PC-9 (cell line): ENCODE measurements around the gene CTIF. TPM values are rescaled to one million over a fixed set of nuclear protein-coding genes. Genes with fewer than 3 reads are reported as not detected.

ENCODE experiments used
- BruUV-seq: library from RNA; stranded (reverse); fragments of 400-500 nt; replicated peaks from 2 replicates; lab custom pipeline; 2021; lab: Mats Ljungman, UMichigan
- CTCF ChIA-PET: fragments of 300-600 bp; sonication (Branson Sonifier 250); formaldehyde crosslinking; loops from one replicate; lab custom pipeline; 2022; ENCODE audit warnings: antibody characterized with exemption; lab: Charles Lee
- POLR2A ChIA-PET: fragments of 300-600 bp; sonication (Branson Sonifier 250); formaldehyde crosslinking; loops from one replicate; lab custom pipeline; 2022; ENCODE audit warnings: antibody characterized with exemption; ENCODE audit not compliant: unreplicated experiment; lab: Charles Lee
- DNase-seq, 2 experiments: peaks; one replicate each; pipeline versions ENCODE4 v3.0.0 to v3.0.0-alpha.2; 2015 to 2022; ENCODE audit warnings: mixed read lengths in 1 of 2
- H2AFZ ChIP-seq: fragments of 200-600 bp; sonication (generic); 2 replicates; pipeline ENCODE4 v1.8.1; 2017; ENCODE audit warnings: antibody characterized with exemption
- H3F3A ChIP-seq: fragments of 200-600 bp; sonication (generic); 2 replicates; pipeline ENCODE4 v1.8.1; 2017; ENCODE audit warnings: antibody characterized with exemption, mild to moderate bottlenecking, low read depth; ENCODE audit not compliant: insufficient read depth
- H3K27ac ChIP-seq: fragments of 200-600 bp; sonication (generic); 2 replicates; pipeline ENCODE4 v1.6.1; 2016; ENCODE audit warnings: mixed run types
- H3K27me3 ChIP-seq: fragments of 200-600 bp; sonication (generic); 2 replicates; pipeline ENCODE4 v1.6.1; 2016; ENCODE audit warnings: low read depth, mixed run types; ENCODE audit not compliant: insufficient read depth
- H3K36me3 ChIP-seq: fragments of 200-600 bp; sonication (generic); 2 replicates; pipeline ENCODE4 v1.6.1; 2016; ENCODE audit warnings: low read depth, mixed run types
- H3K4me1 ChIP-seq: fragments of 200-600 bp; sonication (generic); replicated peaks from 2 replicates; pipeline ENCODE4 v1.6.1; 2016; ENCODE audit warnings: mixed run types; ENCODE audit not compliant: insufficient read depth
- H3K4me2 ChIP-seq: fragments of 200-600 bp; sonication (generic); 2 replicates; pipeline ENCODE4 v1.6.1; 2017; ENCODE audit warnings: mixed run types
- H3K4me3 ChIP-seq: fragments of 200-600 bp; sonication (generic); 2 replicates; pipeline ENCODE4 v1.6.1; 2016; ENCODE audit warnings: mixed run types
- H3K79me2 ChIP-seq: fragments of 200-600 bp; sonication (generic); 2 replicates; pipeline ENCODE4 v1.6.1; 2017; ENCODE audit warnings: low read depth, mixed run types
- H3K9me2 ChIP-seq: fragments of 200-600 bp; sonication (generic); 2 replicates; pipeline ENCODE4 v1.8.1; 2017; ENCODE audit warnings: mild to moderate bottlenecking; ENCODE audit not compliant: insufficient read depth
- H3K9me3 ChIP-seq: fragments of 200-600 bp; sonication (generic); 2 replicates; pipeline ENCODE4 v1.8.1; 2016; ENCODE audit warnings: low read depth; ENCODE audit not compliant: insufficient read depth
- H4K20me1 ChIP-seq: fragments of 200-600 bp; sonication (generic); 2 replicates; pipeline ENCODE4 v1.8.1; 2017; ENCODE audit not compliant: insufficient read depth
- CTCF ChIP-seq: fragments of 200-600 bp; sonication (generic); conservative IDR thresholded peaks from 2 replicates; pipeline ENCODE4 v1.6.1; 2017; ENCODE audit warnings: mixed run types, antibody characterized with exemption, mild to moderate bottlenecking, moderate library complexity
- EZH2 ChIP-seq: fragments of 200-600 bp; sonication (generic); IDR thresholded peaks from 2 replicates; pipeline ENCODE4 v1.8.0; 2017; ENCODE audit warnings: antibody characterized with exemption, low read depth
- intact Hi-C: fragments of 100-400 bp; cut with micrococcal nuclease; formaldehyde crosslinking; loops from one replicate; pipeline ENCODE4 v1.10.0; 2022; ENCODE audit not compliant: unreplicated experiment
- total RNA-seq: library from RNA; stranded (reverse); gene quantifications from 2 replicates; pipeline ENCODE4 v1.2.3, GENCODE V29; 2021

Gene CTIF
- total RNA-seq, 1 experiment from 2014 or later, result 26.2 TPM

GRCh38 chr18:48792141-48792540 is 253.3 kb downstream of the CTIF start:
- Histone ChIP-seq H3K27me3 (no peaks in the 10 kb centered on the region), H3K9me3 (no peaks in the 10 kb centered on the region), H3K4me1 (no peaks in the 10 kb centered on the region), H3K27ac (no peak overlapping the region), H2AFZ (no peak overlapping the region), H3K36me3 (no peaks in the 10 kb centered on the region), H3K4me2 (no peak overlapping the region), H4K20me1 (no peaks in the 10 kb centered on the region), H3K79me2 (no peaks in the 10 kb centered on the region), H3K4me3 (no peak overlapping the region), H3F3A (no peaks in the 10 kb centered on the region), H3K9me2 (no peaks in the 10 kb centered on the region)
- DNase-seq, result no peak
- intact Hi-C loops, result no loop called here
- BruUV-seq, result no TSS peak
- ChIA-PET CTCF (no interaction called here), POLR2A (no interaction called here)
- TF ChIP-seq EZH2, result no peak
- no peak for TF ChIP-seq CTCF

DNA sequence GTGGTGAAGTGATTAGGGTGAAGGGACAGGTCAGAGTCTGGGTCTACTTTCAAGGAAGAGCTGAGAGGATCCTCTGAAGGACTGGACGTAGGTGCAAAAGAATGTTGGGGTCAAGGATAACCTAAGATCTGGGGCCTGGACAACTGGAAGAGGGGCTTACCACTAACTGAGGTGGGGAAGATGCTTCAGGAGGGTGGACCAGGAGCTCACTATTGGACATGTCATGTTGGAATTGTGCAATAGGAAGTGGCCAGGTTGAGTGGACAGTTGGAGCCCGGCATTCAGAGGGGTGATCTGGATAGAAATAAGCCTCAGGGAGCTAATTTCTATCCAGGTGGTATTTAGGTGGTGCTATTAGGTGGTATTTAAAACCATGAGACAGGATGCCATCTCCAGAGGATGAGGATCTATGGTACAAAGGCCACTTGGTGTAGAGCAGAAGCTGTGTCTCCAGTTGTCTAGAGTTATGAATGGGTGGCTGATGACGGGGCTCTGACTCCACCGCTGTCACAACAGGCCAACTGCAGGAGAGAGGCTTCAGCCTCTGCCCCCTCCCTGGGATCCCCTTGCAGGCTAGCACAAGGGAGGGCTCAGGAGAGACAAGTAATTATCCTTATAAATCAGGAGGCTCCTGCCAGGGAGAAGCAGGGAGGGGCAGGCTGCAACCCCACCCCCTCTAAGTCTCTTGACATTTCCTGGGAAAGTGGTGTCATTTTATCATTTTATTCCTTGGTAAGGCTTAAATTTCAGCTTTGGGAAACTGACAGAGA is 254.0 kb downstream of the CTIF start:
- ChIA-PET CTCF (no interaction called here), POLR2A (no interaction called here)
- Histone ChIP-seq H3K4me2 (no peak overlapping the region), H3K9me2 (no peaks in the 10 kb centered on the region), H3K9me3 (no peaks in the 10 kb centered on the region), H3K4me1 (no peaks in the 10 kb centered on the region), H3K4me3 (no peak overlapping the region), H3K27me3 (no peaks in the 10 kb centered on the region), H3K27ac (no peak overlapping the region), H3K36me3 (no peaks in the 10 kb centered on the region), H3K79me2 (no peaks in the 10 kb centered on the region), H4K20me1 (no peaks in the 10 kb centered on the region), H3F3A (no peaks in the 10 kb centered on the region), H2AFZ (no peak overlapping the region)
- no peak for TF ChIP-seq EZH2
- no peak for TF ChIP-seq CTCF
- intact Hi-C loops, result no loop called here
- no peak for DNase-seq
- BruUV-seq, result no TSS peak

DNA sequence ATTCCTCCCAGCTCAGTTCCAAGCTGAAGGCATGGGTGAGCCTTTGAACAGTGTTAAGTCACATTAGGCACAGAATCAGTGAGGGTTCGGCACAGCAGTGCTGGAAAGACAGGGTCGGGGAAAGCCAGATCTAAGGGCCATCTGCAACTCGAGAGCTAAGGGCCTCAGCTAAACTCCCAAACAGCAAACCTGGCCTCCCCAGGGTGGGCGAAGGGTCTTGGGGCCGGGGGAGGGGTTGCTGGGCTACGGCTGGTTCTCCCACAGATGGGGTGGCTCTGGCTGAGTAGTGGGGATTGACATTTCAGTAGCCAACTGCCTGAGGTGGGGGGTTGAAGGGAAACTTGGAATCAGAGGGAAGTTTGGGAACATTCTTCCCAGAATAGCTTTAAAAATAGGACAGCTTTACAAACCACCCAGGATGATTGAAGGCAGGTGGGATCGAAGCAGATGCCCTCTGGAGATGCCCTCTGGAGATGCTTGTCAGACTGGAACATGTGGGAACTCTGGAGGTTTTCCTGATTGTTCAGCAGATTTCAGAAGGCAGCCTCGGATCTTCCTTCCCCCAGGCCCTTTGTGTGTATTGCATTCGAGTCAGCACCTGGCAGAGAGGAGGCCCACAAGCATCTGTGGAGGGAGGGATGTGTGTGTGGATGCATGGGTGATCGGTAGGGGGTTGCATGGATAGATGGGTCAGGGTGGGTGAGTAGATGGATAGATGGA is 255.6 kb downstream of the CTIF start:
- Histone ChIP-seq H3K27me3 (no peaks in the 10 kb centered on the region), H4K20me1 (no peaks in the 10 kb centered on the region), H3K9me2 (no peaks in the 10 kb centered on the region), H3K4me2 (no peak overlapping the region), H2AFZ (no peak overlapping the region), H3K27ac (no peak overlapping the region), H3K4me1 (no peaks in the 10 kb centered on the region), H3K9me3 (no peaks in the 10 kb centered on the region), H3F3A (no peaks in the 10 kb centered on the region), H3K4me3 (no peak overlapping the region), H3K36me3 (no peaks in the 10 kb centered on the region), H3K79me2 (no peaks in the 10 kb centered on the region)
- no peak for DNase-seq
- intact Hi-C loops, result no loop called here
- ChIA-PET POLR2A (no interaction called here), CTCF (no interaction called here)
- TF ChIP-seq CTCF (no peak), EZH2 (no peak)
- BruUV-seq, result no TSS peak
